ENCODE results near the gene SPRING1.

DNA sequence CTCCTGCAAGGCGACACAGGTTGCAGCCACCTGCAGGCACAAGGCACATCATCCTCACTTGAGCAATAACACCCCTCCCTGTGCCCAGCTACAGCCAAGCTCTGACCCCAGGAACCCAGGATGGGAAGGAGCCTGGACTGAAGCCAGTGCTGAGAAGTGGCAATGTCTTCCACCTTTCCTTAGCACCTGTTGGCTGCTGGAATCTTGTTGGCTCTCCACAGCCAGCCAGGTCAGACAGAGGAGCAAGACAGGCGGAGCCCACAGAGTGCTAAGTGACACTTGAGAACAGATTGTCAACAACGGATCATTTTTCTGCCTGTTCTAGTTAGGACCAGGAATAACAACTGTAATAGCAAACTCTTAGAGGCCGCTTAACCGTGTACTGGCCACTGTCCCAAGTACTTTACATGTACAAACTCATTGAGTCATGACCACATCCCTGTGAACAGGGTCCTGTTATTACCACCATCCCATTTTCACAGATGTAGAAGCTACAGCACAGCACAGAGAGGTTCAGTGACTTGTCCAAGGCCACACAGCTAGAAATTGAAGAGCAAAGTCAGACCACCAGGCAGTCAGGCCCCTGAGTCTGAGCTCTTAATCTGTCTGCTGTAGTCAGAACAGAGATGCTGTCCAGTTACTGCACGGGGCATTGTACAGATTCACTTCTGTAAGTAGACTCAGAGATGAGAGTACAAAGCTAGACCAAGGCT lies 45.8 kb upstream of the SPRING1 start:
- no peak for TF ChIP-seq POLR2A (IDR thresholded peaks at IDR 0.05)
- TF ChIP-seq, protein P1, sequence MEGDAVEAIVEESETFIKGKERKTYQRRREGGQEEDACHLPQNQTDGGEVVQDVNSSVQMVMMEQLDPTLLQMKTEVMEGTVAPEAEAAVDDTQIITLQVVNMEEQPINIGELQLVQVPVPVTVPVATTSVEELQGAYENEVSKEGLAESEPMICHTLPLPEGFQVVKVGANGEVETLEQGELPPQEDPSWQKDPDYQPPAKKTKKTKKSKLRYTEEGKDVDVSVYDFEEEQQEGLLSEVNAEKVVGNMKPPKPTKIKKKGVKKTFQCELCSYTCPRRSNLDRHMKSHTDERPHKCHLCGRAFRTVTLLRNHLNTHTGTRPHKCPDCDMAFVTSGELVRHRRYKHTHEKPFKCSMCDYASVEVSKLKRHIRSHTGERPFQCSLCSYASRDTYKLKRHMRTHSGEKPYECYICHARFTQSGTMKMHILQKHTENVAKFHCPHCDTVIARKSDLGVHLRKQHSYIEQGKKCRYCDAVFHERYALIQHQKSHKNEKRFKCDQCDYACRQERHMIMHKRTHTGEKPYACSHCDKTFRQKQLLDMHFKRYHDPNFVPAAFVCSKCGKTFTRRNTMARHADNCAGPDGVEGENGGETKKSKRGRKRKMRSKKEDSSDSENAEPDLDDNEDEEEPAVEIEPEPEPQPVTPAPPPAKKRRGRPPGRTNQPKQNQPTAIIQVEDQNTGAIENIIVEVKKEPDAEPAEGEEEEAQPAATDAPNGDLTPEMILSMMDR (IDR thresholded peaks at IDR 0.05): no peak
